Measurements from ENCODE around the gene BIVM.

BIVM gene

GRCh38 chr13:102872531-102872930, 73.6 kb downstream of the BIVM start:
- H3K4me3 ChIP-seq (ENCODE audit: control insufficient read depth, low read depth, low read length), result no peak overlapping the region
- no peak for DNase-seq (ENCODE audit: low read depth)
- no peak for TF ChIP-seq CTCF (IDR thresholded peaks at IDR 0.05; ENCODE audit: control insufficient read depth, insufficient read depth, low read depth, low read length, missing control alignments)

- DNase-seq (ENCODE audit: low read depth), result no peak
These were observed 74.7 kb downstream of the BIVM start for GRCh38 chr13:102873653-102874052.

GRCh38 chr13:102875256-102875655, 76.3 kb downstream of the BIVM start:
- TF ChIP-seq CTCF (IDR thresholded peaks at IDR 0.05; ENCODE audit: control insufficient read depth, insufficient read depth, low read depth, low read length, missing control alignments), result no peak
- H3K4me3 ChIP-seq (ENCODE audit: control insufficient read depth, low read depth, low read length), result no peak overlapping the region
- no peak for DNase-seq (ENCODE audit: low read depth)

More at GRCh38 chr13:102873653-102874052, 74.7 kb downstream of the BIVM start:
- no peak overlapping the region for H3K4me3 ChIP-seq (ENCODE audit: control insufficient read depth, low read depth, low read length)
- TF ChIP-seq CTCF (IDR thresholded peaks at IDR 0.05; ENCODE audit: control insufficient read depth, insufficient read depth, low read depth, low read length, missing control alignments), result no peak

- DNase-seq (ENCODE audit: low read depth), result no peak
- no peak for TF ChIP-seq CTCF (IDR thresholded peaks at IDR 0.05; ENCODE audit: control insufficient read depth, insufficient read depth, low read depth, low read length, missing control alignments)
- no peak overlapping the region for H3K4me3 ChIP-seq (ENCODE audit: control insufficient read depth, low read depth, low read length)
These were observed 78.4 kb downstream of the BIVM start for GRCh38 chr13:102877303-102877702.

- DNase-seq (ENCODE audit: low read depth), result no peak
These were observed 79.6 kb downstream of the BIVM start for GRCh38 chr13:102878481-102878880.

GRCh38 chr13:102879793-102880499, 81.0 kb downstream of the BIVM start:
- no peak overlapping the region for H3K4me3 ChIP-seq (ENCODE audit: control insufficient read depth, low read depth, low read length)
- TF ChIP-seq CTCF (IDR thresholded peaks at IDR 0.05; ENCODE audit: control insufficient read depth, insufficient read depth, low read depth, low read length, missing control alignments), result no peak
- no peak for DNase-seq (ENCODE audit: low read depth)

More at GRCh38 chr13:102878481-102878880, 79.6 kb downstream of the BIVM start:
- no peak for TF ChIP-seq CTCF (IDR thresholded peaks at IDR 0.05; ENCODE audit: control insufficient read depth, insufficient read depth, low read depth, low read length, missing control alignments)
- H3K4me3 ChIP-seq (ENCODE audit: control insufficient read depth, low read depth, low read length), result no peak overlapping the region
